Type B pancreatic cell (in vitro differentiated cells): ENCODE measurements around the gene INO80C. TPM values are rescaled to one million over a fixed set of nuclear protein-coding genes. Genes with fewer than 3 reads are reported as not detected.

Experiments used
- DNase-seq: peaks from one replicate; pipeline ENCODE4 v3.0.0; 2021; ENCODE audit warnings: mixed read lengths; ENCODE audit not compliant: unreplicated experiment; ENCODE audit errors: extremely low spot score
- H3K27ac Mint-ChIP-seq: 2 replicates; pipeline ENCODE4 v1.8.0; 2021; ENCODE audit warnings: mild to moderate bottlenecking, mixed read lengths
- H3K27me3 Mint-ChIP-seq: 2 replicates; pipeline ENCODE4 v1.8.0; 2021; ENCODE audit warnings: mixed read lengths
- H3K36me3 Mint-ChIP-seq: 2 replicates; pipeline ENCODE4 v1.8.0; 2021; ENCODE audit warnings: mixed read lengths
- H3K4me1 Mint-ChIP-seq: one replicate; pipeline ENCODE4 v1.8.0; 2021; ENCODE audit warnings: mixed read lengths; ENCODE audit not compliant: unreplicated experiment
- H3K4me3 Mint-ChIP-seq: 2 replicates; pipeline ENCODE4 v1.8.0; 2021; ENCODE audit warnings: mild to moderate bottlenecking, mixed read lengths
- H3K9me3 Mint-ChIP-seq: 2 replicates; pipeline ENCODE4 v1.8.0; 2021; ENCODE audit warnings: mixed read lengths
- CTCF ChIP-seq: fragments of 200-600 bp; sonication (generic); conservative IDR thresholded peaks from 2 replicates; pipeline ENCODE4 v1.5.0; 2021; ENCODE audit warnings: antibody characterized with exemption, mild to moderate bottlenecking
- total RNA-seq: library from RNA; stranded (reverse); gene quantifications from 2 replicates; pipeline ENCODE4 v1.2.1, GENCODE V29; 2021; ENCODE audit warnings: low replicate concordance

Gene INO80C
- total RNA-seq, 1 donor from 2014 or later = 22.6 TPM

- H3K4me1 Mint-ChIP-seq = no peaks in the 10 kb centered on the region
- no peak overlapping the region for H3K27ac Mint-ChIP-seq
These were observed 66.4 kb downstream of the INO80C start for GRCh38 chr18:35431374-35431741.

GRCh38 chr18:35430721-35431373, 66.9 kb downstream of the INO80C start:
- no peak overlapping the region for H3K4me3 Mint-ChIP-seq
- no peak for TF ChIP-seq CTCF
- no peaks in the 10 kb centered on the region for H3K36me3 Mint-ChIP-seq
- H3K27ac Mint-ChIP-seq = no peak overlapping the region
- no peaks in the 10 kb centered on the region for H3K4me1 Mint-ChIP-seq
- DNase-seq = no peak
- peaks cover 7% of the 10 kb centered on the region for H3K9me3 Mint-ChIP-seq
- no peaks in the 10 kb centered on the region for H3K27me3 Mint-ChIP-seq

More at GRCh38 chr18:35431374-35431741, 66.4 kb downstream of the INO80C start:
- Mint-ChIP-seq H3K36me3 (no peaks in the 10 kb centered on the region), H3K27me3 (no peaks in the 10 kb centered on the region), H3K4me3 (no peak overlapping the region), H3K9me3 (peaks cover 7% of the 10 kb centered on the region)
- no peak for TF ChIP-seq CTCF
- DNase-seq = no peak

GRCh38 chr18:35426786-35427185, 71.0 kb downstream of the INO80C start:
- Mint-ChIP-seq H3K9me3 (no peaks in the 10 kb centered on the region), H3K27me3 (no peaks in the 10 kb centered on the region), H3K4me3 (no peak overlapping the region), H3K36me3 (no peaks in the 10 kb centered on the region), H3K4me1 (no peaks in the 10 kb centered on the region), H3K27ac (no peak overlapping the region)
- DNase-seq = no peak
- TF ChIP-seq CTCF = no peak

- TF ChIP-seq CTCF = no peak
- Mint-ChIP-seq H3K9me3 (no peaks in the 10 kb centered on the region), H3K4me1 (no peaks in the 10 kb centered on the region), H3K27ac (no peak overlapping the region), H3K36me3 (no peaks in the 10 kb centered on the region), H3K27me3 (no peaks in the 10 kb centered on the region), H3K4me3 (no peak overlapping the region)
- DNase-seq = no peak
These were observed 73.4 kb downstream of the INO80C start for GRCh38 chr18:35424356-35424755.

- no peak for TF ChIP-seq CTCF
- no peak for DNase-seq
- Mint-ChIP-seq H3K9me3 (peaks cover 5% of the 10 kb centered on the region), H3K4me1 (no peaks in the 10 kb centered on the region), H3K36me3 (peaks cover 4% of the 10 kb centered on the region), H3K4me3 (no peak overlapping the region), H3K27ac (no peak overlapping the region), H3K27me3 (no peaks in the 10 kb centered on the region)
These were observed 75.5 kb downstream of the INO80C start for GRCh38 chr18:35422237-35422636.
